Memory B cell (primary cell): ENCODE results near the gene GCNT1.
"Not testable (repeated sequence)": the region's sequence is repeated elsewhere in the genome, so short reads cannot be mapped to it uniquely, and the experiment has no call there.

ENCODE experiments used
- ATAC-seq: fragments of 150-1000 bp; cut with Tn5 transposase; 2 replicates; pipeline ENCODE4 v1.10.0; 2021; ENCODE audit warnings: low read depth, mild to moderate bottlenecking, moderate library complexity
- DNase-seq, 2 donors: peaks; one replicate each; pipeline ENCODE4 v3.0.0; 2022; ENCODE audit warnings: low spot score in 2 of 2
- H3K27ac Mint-ChIP-seq: one replicate; pipeline ENCODE4 v1.8.0; 2022; ENCODE audit warnings: mild to moderate bottlenecking, moderate library complexity, mixed read lengths
- H3K27me3 Mint-ChIP-seq: one replicate; pipeline ENCODE4 v1.8.0; 2022; ENCODE audit warnings: mixed read lengths
- H3K36me3 Mint-ChIP-seq: one replicate; pipeline ENCODE4 v1.8.0; 2022; ENCODE audit warnings: mild to moderate bottlenecking, mixed read lengths
- H3K4me1 Mint-ChIP-seq: one replicate; pipeline ENCODE4 v1.8.0; 2022; ENCODE audit warnings: mixed read lengths
- H3K4me3 Mint-ChIP-seq: one replicate; pipeline ENCODE4 v1.8.0; 2022; ENCODE audit warnings: mild to moderate bottlenecking, moderate library complexity, mixed read lengths
- H3K9me3 Mint-ChIP-seq: one replicate; pipeline ENCODE4 v1.8.0; 2022; ENCODE audit warnings: mixed read lengths

Gene GCNT1

GRCh38 chr9:76525196-76525595 lies 66.2 kb downstream of the GCNT1 start:
- ATAC-seq: no peak
- H3K27ac Mint-ChIP-seq: no peak overlapping the region
- DNase-seq: no peak
- H3K9me3 Mint-ChIP-seq: no peaks in the 10 kb centered on the region
- no peaks in the 10 kb centered on the region for H3K36me3 Mint-ChIP-seq
- no peak overlapping the region for H3K4me3 Mint-ChIP-seq
- peaks cover 5% of the 10 kb centered on the region for H3K27me3 Mint-ChIP-seq
- H3K4me1 Mint-ChIP-seq: no peaks in the 10 kb centered on the region

GRCh38 chr9:76526026-76526425 lies 67.0 kb downstream of the GCNT1 start:
- Mint-ChIP-seq H3K4me3 (no peak overlapping the region), H3K27me3 (peaks cover 5% of the 10 kb centered on the region), H3K4me1 (no peaks in the 10 kb centered on the region), H3K9me3 (no peaks in the 10 kb centered on the region), H3K27ac (no peak overlapping the region), H3K36me3 (no peaks in the 10 kb centered on the region)
- ATAC-seq (no peak), DNase-seq (no peak)

GRCh38 chr9:76528056-76528455 lies 69.1 kb downstream of the GCNT1 start:
- no peaks in the 10 kb centered on the region for H3K4me1 Mint-ChIP-seq
- ATAC-seq (no peak), DNase-seq (no peak)
- H3K9me3 Mint-ChIP-seq: no peaks in the 10 kb centered on the region
- no peak overlapping the region for H3K27ac Mint-ChIP-seq
- no peak overlapping the region for H3K4me3 Mint-ChIP-seq
- no peaks in the 10 kb centered on the region for H3K36me3 Mint-ChIP-seq
- H3K27me3 Mint-ChIP-seq: peaks cover 2% of the 10 kb centered on the region

- Mint-ChIP-seq H3K36me3 (no peaks in the 10 kb centered on the region), H3K4me1 (no peaks in the 10 kb centered on the region), H3K9me3 (no peaks in the 10 kb centered on the region), H3K27me3 (peaks cover 2% of the 10 kb centered on the region), H3K4me3 (no peak overlapping the region), H3K27ac (no peak overlapping the region)
- DNase-seq (no peak), ATAC-seq (no peak)
These were observed 69.7 kb downstream of the GCNT1 start for GRCh38 chr9:76528642-76529190.

GRCh38 chr9:76529653-76530052 lies 70.7 kb downstream of the GCNT1 start:
- peaks cover 2% of the 10 kb centered on the region for H3K27me3 Mint-ChIP-seq
- no peak for DNase-seq

GRCh38 chr9:76530458-76531110 lies 71.6 kb downstream of the GCNT1 start:
- no peaks in the 10 kb centered on the region for H3K4me1 Mint-ChIP-seq
- no peaks in the 10 kb centered on the region for H3K36me3 Mint-ChIP-seq
- no peak overlapping the region for H3K27ac Mint-ChIP-seq
- no peaks in the 10 kb centered on the region for H3K9me3 Mint-ChIP-seq
- no peak for ATAC-seq
- DNase-seq: no peak
- peaks cover 2% of the 10 kb centered on the region for H3K27me3 Mint-ChIP-seq
- H3K4me3 Mint-ChIP-seq: no peak overlapping the region

More at GRCh38 chr9:76529653-76530052, 70.7 kb downstream of the GCNT1 start:
- Mint-ChIP-seq H3K4me3 (no peak overlapping the region), H3K36me3 (no peaks in the 10 kb centered on the region), H3K9me3 (no peaks in the 10 kb centered on the region), H3K27ac (no peak overlapping the region), H3K4me1 (no peaks in the 10 kb centered on the region)
- no peak for ATAC-seq

- DNase-seq: no peak
- H3K4me1 Mint-ChIP-seq: no peaks in the 10 kb centered on the region
- H3K36me3 Mint-ChIP-seq: no peaks in the 10 kb centered on the region
- H3K4me3 Mint-ChIP-seq: no peak overlapping the region
- no peak overlapping the region for H3K27ac Mint-ChIP-seq
- H3K9me3 Mint-ChIP-seq: no peaks in the 10 kb centered on the region
- ATAC-seq: no peak
- H3K27me3 Mint-ChIP-seq: peaks cover 2% of the 10 kb centered on the region
These were observed 72.3 kb downstream of the GCNT1 start for GRCh38 chr9:76531231-76531780.

GRCh38 chr9:76532877-76533276 lies 73.9 kb downstream of the GCNT1 start:
- H3K4me1 Mint-ChIP-seq, H3K9me3 Mint-ChIP-seq, H3K27me3 Mint-ChIP-seq, H3K36me3 Mint-ChIP-seq, ATAC-seq, H3K4me3 Mint-ChIP-seq, H3K27ac Mint-ChIP-seq, DNase-seq: not testable (repeated sequence)

- no peaks in the 10 kb centered on the region for H3K9me3 Mint-ChIP-seq
- no peak for DNase-seq
- no peak overlapping the region for H3K4me3 Mint-ChIP-seq
- H3K36me3 Mint-ChIP-seq: no peaks in the 10 kb centered on the region
- peaks cover 2% of the 10 kb centered on the region for H3K27me3 Mint-ChIP-seq
- H3K27ac Mint-ChIP-seq: no peak overlapping the region
- no peak for ATAC-seq
- H3K4me1 Mint-ChIP-seq: no peaks in the 10 kb centered on the region
These were observed 75.0 kb downstream of the GCNT1 start for GRCh38 chr9:76534026-76534425.

GRCh38 chr9:76537150-76537646 lies 78.2 kb downstream of the GCNT1 start:
- no peak overlapping the region for H3K4me3 Mint-ChIP-seq
- no peaks in the 10 kb centered on the region for H3K9me3 Mint-ChIP-seq
- no peaks in the 10 kb centered on the region for H3K4me1 Mint-ChIP-seq
- H3K27ac Mint-ChIP-seq: no peak overlapping the region
- no peaks in the 10 kb centered on the region for H3K27me3 Mint-ChIP-seq
- no peaks in the 10 kb centered on the region for H3K36me3 Mint-ChIP-seq
- ATAC-seq (no peak), DNase-seq (no peak)

- H3K4me1 Mint-ChIP-seq: no peaks in the 10 kb centered on the region
- no peaks in the 10 kb centered on the region for H3K36me3 Mint-ChIP-seq
- peaks cover 3% of the 10 kb centered on the region for H3K9me3 Mint-ChIP-seq
- DNase-seq (no peak), ATAC-seq (no peak)
- H3K4me3 Mint-ChIP-seq: no peak overlapping the region
- H3K27me3 Mint-ChIP-seq: no peaks in the 10 kb centered on the region
- H3K27ac Mint-ChIP-seq: no peak overlapping the region
These were observed 80.2 kb downstream of the GCNT1 start for GRCh38 chr9:76539180-76539579.

GRCh38 chr9:76542360-76542759 lies 83.4 kb downstream of the GCNT1 start:
- Mint-ChIP-seq H3K27me3 (no peaks in the 10 kb centered on the region), H3K4me1 (no peaks in the 10 kb centered on the region), H3K36me3 (no peaks in the 10 kb centered on the region), H3K9me3 (peaks cover 3% of the 10 kb centered on the region), H3K27ac (no peak overlapping the region), H3K4me3 (no peak overlapping the region)
- no peak for DNase-seq
- ATAC-seq: no peak

GRCh38 chr9:76545191-76545590 lies 86.2 kb downstream of the GCNT1 start:
- Mint-ChIP-seq H3K9me3 (peaks cover 3% of the 10 kb centered on the region), H3K27me3 (no peaks in the 10 kb centered on the region), H3K4me3 (no peak overlapping the region), H3K4me1 (no peaks in the 10 kb centered on the region), H3K27ac (no peak overlapping the region), H3K36me3 (no peaks in the 10 kb centered on the region)
- ATAC-seq: no peak
- DNase-seq: no peak

GRCh38 chr9:76552181-76552580 lies 93.2 kb downstream of the GCNT1 start:
- H3K9me3 Mint-ChIP-seq: no peaks in the 10 kb centered on the region
- H3K27me3 Mint-ChIP-seq: peaks cover 3% of the 10 kb centered on the region
- ATAC-seq: no peak
- H3K4me1 Mint-ChIP-seq: no peaks in the 10 kb centered on the region
- H3K36me3 Mint-ChIP-seq: no peaks in the 10 kb centered on the region
- H3K4me3 Mint-ChIP-seq: no peak overlapping the region
- no peak overlapping the region for H3K27ac Mint-ChIP-seq
- no peak for DNase-seq
